GM12873 (cell line): Measurements from ENCODE around the gene SPACA4.
A peak's percentile ranks its signal among the peaks of the same experiment; 100 is the strongest.

Experiments used
- CTCF ChIP-seq: IDR thresholded peaks from 2 replicates; pipeline ENCODE4 v1.5.1; 2012; ENCODE audit warnings: low read depth, mild to moderate bottlenecking, moderate library complexity, low read length, control low read depth; ENCODE audit not compliant: insufficient read depth; ENCODE audit errors: missing control alignments

Gene SPACA4

GRCh38 chr19:48646001-48646721, 39.6 kb downstream of the SPACA4 start, which contains the start of gene CA11:
TSS of gene CA11 (minus strand) at chr19:48646187. CDS start at chr19:48645632, 555 bp downstream.
- TF ChIP-seq CTCF = peak; percentile 82

GRCh38 chr19:48646722-48647216, 40.2 kb downstream of the SPACA4 start:
- no peak for TF ChIP-seq CTCF

- TF ChIP-seq CTCF = no peak
Measured at GRCh38 chr19:48648134-48648533, 41.6 kb downstream of the SPACA4 start.

GRCh38 chr19:48650974-48651682, 44.6 kb downstream of the SPACA4 start:
- no peak for TF ChIP-seq CTCF

GRCh38 chr19:48651683-48652048, 45.1 kb downstream of the SPACA4 start:
- TF ChIP-seq CTCF = no peak

- no peak for TF ChIP-seq CTCF
Measured at GRCh38 chr19:48654299-48655059, 47.9 kb downstream of the SPACA4 start.
